K562 (cell line): ENCODE results near the gene HEBP1. TPM values are rescaled to one million over a fixed set of nuclear protein-coding genes. Genes with fewer than 3 reads are reported as not detected.

ENCODE experiments used
- BRD9 ChIP-seq: fragments of 450-650 bp; IDR thresholded peaks from 2 replicates; pipeline ENCODE4 v1.6.1; 2018; ENCODE audit warnings: low read depth; ENCODE audit not compliant: partially characterized antibody
- CBFA2T2 ChIP-seq: fragments of 450-650 bp; conservative IDR thresholded peaks from 2 replicates; pipeline ENCODE4 v1.6.1; 2017; ENCODE audit warnings: mild to moderate bottlenecking
- CREB1 ChIP-seq, 2 experiments: sonication (generic) in 1 of 2; formaldehyde crosslinking in 1 of 2; IDR thresholded peaks; 2 replicates each; pipeline versions ENCODE4 v1.6.1 to v1.8.0; 2012 to 2022; ENCODE audit warnings: inconsistent platforms in 1 of 2, mild to moderate bottlenecking in 1 of 2, missing genetic modification reagents in 1 of 2, moderate library complexity in 1 of 2
- EP400 ChIP-seq: fragments of 450-650 bp; IDR thresholded peaks from 2 replicates; pipeline ENCODE4 v1.6.1; 2017; ENCODE audit warnings: antibody characterized with exemption, mild to moderate bottlenecking, moderate library complexity
- FOXP4 ChIP-seq: sonication (generic); formaldehyde crosslinking; IDR thresholded peaks from 2 replicates; pipeline ENCODE4 v1.8.0; 2022; ENCODE audit warnings: mild to moderate bottlenecking, missing genetic modification reagents, borderline replicate concordance
- HOMEZ ChIP-seq: fragments of 250-450 bp; sonication (Bioruptor Pico); IDR thresholded peaks from 2 replicates; pipeline ENCODE4 v1.4.0; 2020; ENCODE audit warnings: mild to moderate bottlenecking, moderate library complexity
- THRB ChIP-seq: fragments of 450-650 bp; formaldehyde crosslinking; conservative IDR thresholded peaks from 2 replicates; pipeline ENCODE4 v1.4.0; 2022; ENCODE audit warnings: mild to moderate bottlenecking, missing genetic modification characterization
- USF2 ChIP-seq: sonication (generic); formaldehyde crosslinking; IDR thresholded peaks from 2 replicates; pipeline ENCODE4 v1.5.0; 2020; ENCODE audit warnings: missing genetic modification reagents
- YBX1 ChIP-seq: fragments of 450-650 bp; IDR thresholded peaks from 2 replicates; pipeline ENCODE4 v1.7.1; 2016; ENCODE audit warnings: mild to moderate bottlenecking
- ZBTB11 ChIP-seq, 3 experiments: fragments of 200-800 bp in 1 of 3; fragments of 250-450 bp in 1 of 3; fragments of 450-650 bp in 1 of 3; sonication (Bioruptor Pico) in 1 of 3; sonication (Bioruptor generic) in 1 of 3; formaldehyde crosslinking in 1 of 3; IDR thresholded peaks; 2 replicates each; pipeline versions ENCODE4 v1.6.1 to v1.8.0; 2016 to 2022; ENCODE audit warnings: mild to moderate bottlenecking in 2 of 3, missing genetic modification characterization in 2 of 3, missing compliant biosample characterization in 1 of 3, moderate library complexity in 1 of 3
- ZKSCAN3 ChIP-seq: fragments of 250-450 bp; sonication (Bioruptor Pico); IDR thresholded peaks from 2 replicates; pipeline ENCODE4 v1.4.0; 2020
- ZNF174 ChIP-seq: fragments of 250-450 bp; sonication (Bioruptor Pico); IDR thresholded peaks from 2 replicates; pipeline ENCODE4 v1.4.0; 2020; ENCODE audit warnings: mild to moderate bottlenecking
- ZNF184 ChIP-seq: sonication (generic); formaldehyde crosslinking; IDR thresholded peaks from 2 replicates; pipeline ENCODE4 v1.5.0; 2020; ENCODE audit warnings: missing genetic modification reagents
- ZNF280B ChIP-seq: fragments of 250-450 bp; sonication (Bioruptor Pico); IDR thresholded peaks from 2 replicates; pipeline ENCODE4 v1.5.1; 2021; ENCODE audit warnings: mild to moderate bottlenecking
- ZNF707 ChIP-seq: fragments of 250-450 bp; sonication (Bioruptor Pico); conservative IDR thresholded peaks from 2 replicates; pipeline ENCODE4 v1.8.0; 2022; ENCODE audit warnings: inconsistent platforms, mild to moderate bottlenecking, moderate library complexity
- ZNF764 ChIP-seq: fragments of 250-450 bp; sonication (Bioruptor Pico); IDR thresholded peaks from 2 replicates; pipeline ENCODE4 v1.4.0; 2020; ENCODE audit warnings: low read depth, mild to moderate bottlenecking, moderate library complexity
- polyA plus RNA-seq, 8 experiments: library from polyadenylated mRNA; depleted of rRNA in 4 of 8; stranded (reverse) in 5 of 8; unstranded in 3 of 8; fragments of >200 nt; fragmentation: Nextera tagmentation in 2 of 8; fragmentation: Illumina TruSeq in 1 of 8; extraction: Ambion mirVana in 2 of 8; extraction: Trizol in 1 of 8; gene quantifications; 2 replicates each; pipeline versions ENCODE4 v1.2.1 to v1.2.3, GENCODE V29; 2011 to 2014; ENCODE audit warnings: inconsistent platforms in 1 of 8, missing spikeins in 1 of 8
- total RNA-seq, 7 experiments: library from RNA; depleted of rRNA in 6 of 7; stranded (reverse); fragments of >200 nt in 6 of 7; fragmentation: Illumina TruSeq in 2 of 7; extraction: Trizol in 2 of 7; gene quantifications; 2 replicates each; pipeline versions ENCODE4 v1.2.1 to v1.2.3, GENCODE V29; 2011 to 2021; ENCODE audit warnings: low replicate concordance in 1 of 7

The HEBP1 gene
- total and polyA plus RNA-seq, 9 of the 15 experiments (the other 6 are each of a cell fraction or from before 2014, with no cell fraction given), result 1.1 to 10.1 (median 2.4) TPM

- TF ChIP-seq ZBTB11 (CRISPR knock-in tag; IDR thresholded peaks at IDR 0.05) (no peak), USF2 (no peak), ZKSCAN3 (CRISPR knock-in tag) (no peak), EP400 (no peak), THRB (no peak), HOMEZ (CRISPR knock-in tag) (no peak), CREB1 (IDR thresholded peaks at IDR 0.05) (no peak), CREB1 (CRISPR knock-in tag; IDR thresholded peaks at IDR 0.05) (no peak), ZNF764 (CRISPR knock-in tag) (no peak), YBX1 (no peak), ZNF174 (CRISPR knock-in tag) (no peak), ZNF280B (CRISPR knock-in tag) (no peak), FOXP4 (CRISPR knock-in tag) (no peak), CBFA2T2 (no peak), ZNF184 (CRISPR knock-in tag) (no peak), ZNF707 (no peak), BRD9 (no peak)
These were observed at the start of gene HEBP1 (continued) for GRCh38 chr12:12999959-13000615.
